GM12874 (cell line): ENCODE measurements around the gene PITPNB.

Source experiments
- TF ChIP-seq, protein P1 (sequence below): IDR thresholded peaks from 2 replicates; pipeline ENCODE4 v1.5.1; 2011; ENCODE audit warnings: low read depth, mild to moderate bottlenecking, control low read depth, low read length, moderate library complexity; ENCODE audit not compliant: insufficient read depth

PITPNB gene

GRCh38 chr22:27823221-27823620 lies 95.8 kb downstream of the PITPNB start:
- TF ChIP-seq, protein P1, sequence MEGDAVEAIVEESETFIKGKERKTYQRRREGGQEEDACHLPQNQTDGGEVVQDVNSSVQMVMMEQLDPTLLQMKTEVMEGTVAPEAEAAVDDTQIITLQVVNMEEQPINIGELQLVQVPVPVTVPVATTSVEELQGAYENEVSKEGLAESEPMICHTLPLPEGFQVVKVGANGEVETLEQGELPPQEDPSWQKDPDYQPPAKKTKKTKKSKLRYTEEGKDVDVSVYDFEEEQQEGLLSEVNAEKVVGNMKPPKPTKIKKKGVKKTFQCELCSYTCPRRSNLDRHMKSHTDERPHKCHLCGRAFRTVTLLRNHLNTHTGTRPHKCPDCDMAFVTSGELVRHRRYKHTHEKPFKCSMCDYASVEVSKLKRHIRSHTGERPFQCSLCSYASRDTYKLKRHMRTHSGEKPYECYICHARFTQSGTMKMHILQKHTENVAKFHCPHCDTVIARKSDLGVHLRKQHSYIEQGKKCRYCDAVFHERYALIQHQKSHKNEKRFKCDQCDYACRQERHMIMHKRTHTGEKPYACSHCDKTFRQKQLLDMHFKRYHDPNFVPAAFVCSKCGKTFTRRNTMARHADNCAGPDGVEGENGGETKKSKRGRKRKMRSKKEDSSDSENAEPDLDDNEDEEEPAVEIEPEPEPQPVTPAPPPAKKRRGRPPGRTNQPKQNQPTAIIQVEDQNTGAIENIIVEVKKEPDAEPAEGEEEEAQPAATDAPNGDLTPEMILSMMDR, result no peak

DNA sequence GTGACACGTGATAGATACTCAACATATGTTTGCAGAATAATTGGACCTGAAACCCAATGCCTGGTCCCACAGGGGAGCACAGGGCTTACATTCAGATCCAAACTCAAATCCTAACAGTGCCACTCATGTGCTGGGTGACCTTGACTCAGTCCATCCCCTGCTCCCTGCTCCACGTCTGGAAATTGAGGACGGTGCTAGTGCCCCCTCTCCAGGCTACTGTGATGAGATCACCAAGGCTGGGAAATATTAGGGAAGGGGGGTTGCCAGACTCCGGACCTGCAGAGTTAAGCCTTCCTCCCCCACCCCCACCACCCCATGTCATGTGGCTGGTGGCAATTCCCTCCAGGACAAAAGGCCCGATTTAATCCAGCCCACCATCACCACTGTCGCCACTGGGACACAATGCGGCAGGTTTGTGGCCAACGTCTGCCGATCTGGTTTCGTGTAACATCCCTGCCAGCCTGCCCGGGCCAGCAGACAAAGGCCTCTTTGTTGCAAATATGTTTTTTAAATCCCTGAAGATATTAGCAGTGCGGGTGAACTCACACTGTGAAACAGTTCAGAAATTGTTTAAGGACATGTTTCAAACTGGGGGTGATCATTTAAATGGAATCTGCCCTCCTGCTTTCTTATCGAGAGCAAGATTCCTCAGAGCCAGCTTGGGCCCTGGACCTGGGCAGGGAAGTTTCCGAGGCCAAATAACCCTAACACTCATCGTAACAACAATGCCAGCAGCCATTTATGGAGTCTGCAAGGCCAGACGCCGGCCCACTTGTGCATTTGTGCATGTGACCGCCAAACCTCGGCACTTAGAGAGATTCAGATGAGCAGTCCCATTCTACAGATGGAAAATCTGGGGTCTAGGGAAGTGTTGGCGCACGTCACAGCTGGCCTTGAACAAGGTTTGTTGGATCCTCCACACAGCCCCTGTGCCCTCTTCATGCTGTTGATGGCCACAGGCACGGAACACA lies 97.9 kb downstream of the PITPNB start:
- TF ChIP-seq, protein P1, result no peak

- TF ChIP-seq, protein P1, result no peak
Measured at GRCh38 chr22:27816552-27816951, 102.5 kb downstream of the PITPNB start.

DNA sequence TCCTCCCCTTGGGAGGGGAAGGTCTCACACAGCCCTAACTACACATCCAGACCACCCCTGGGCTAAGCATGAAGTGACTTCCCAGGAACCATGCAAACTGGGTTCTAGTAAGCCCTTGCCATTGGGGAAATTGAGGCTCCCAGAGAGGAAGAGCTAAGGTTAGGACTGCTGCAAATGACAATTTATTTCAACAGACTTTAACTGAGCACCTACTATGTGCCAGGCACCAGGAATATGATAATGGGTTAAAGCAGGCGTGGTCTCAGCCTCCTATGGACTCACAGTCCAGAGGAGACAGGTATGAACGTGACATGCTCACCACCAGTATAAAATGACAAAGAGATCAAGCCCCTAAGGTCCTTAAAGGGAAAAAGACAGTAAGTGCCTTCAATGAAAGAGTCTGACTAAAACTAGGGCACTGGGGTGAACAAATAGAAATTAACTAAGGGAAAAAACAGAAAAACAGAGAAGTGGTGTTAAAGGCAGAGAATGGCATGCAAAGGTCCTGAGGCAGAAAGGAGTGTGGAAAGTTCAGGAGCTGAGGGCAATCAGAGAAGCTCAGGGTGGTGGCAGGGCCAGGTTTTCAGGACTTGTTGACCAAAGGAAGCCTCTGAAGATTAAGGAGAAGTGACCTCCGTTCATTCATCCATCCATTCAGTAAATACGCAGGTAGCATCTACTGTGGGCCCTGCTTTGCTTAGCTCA lies 103.1 kb downstream of the PITPNB start:
- TF ChIP-seq, protein P1, result no peak

DNA sequence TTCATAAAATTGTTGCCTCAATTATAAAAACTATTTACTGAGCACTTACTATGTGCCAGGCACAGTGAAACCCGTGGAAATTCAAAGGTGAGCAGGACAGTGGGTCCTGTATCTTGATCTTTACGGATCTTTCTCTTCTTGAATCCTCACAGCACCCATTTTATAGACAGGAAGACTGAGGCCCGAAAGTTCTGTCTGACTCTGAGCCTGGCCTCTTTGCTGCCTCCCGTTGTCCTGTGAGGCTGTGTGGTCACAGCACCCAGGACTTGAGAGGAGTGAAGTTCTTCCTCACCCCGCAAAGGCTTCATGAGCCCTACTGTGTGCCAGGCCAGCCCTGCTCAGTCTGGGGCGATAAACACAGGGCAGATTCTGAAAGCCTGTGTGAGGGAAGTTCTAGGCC lies 104.1 kb downstream of the PITPNB start:
- TF ChIP-seq, protein P1, result no peak

- TF ChIP-seq, protein P1, result no peak
Measured at GRCh38 chr22:27811778-27812177, 107.3 kb downstream of the PITPNB start.

DNA sequence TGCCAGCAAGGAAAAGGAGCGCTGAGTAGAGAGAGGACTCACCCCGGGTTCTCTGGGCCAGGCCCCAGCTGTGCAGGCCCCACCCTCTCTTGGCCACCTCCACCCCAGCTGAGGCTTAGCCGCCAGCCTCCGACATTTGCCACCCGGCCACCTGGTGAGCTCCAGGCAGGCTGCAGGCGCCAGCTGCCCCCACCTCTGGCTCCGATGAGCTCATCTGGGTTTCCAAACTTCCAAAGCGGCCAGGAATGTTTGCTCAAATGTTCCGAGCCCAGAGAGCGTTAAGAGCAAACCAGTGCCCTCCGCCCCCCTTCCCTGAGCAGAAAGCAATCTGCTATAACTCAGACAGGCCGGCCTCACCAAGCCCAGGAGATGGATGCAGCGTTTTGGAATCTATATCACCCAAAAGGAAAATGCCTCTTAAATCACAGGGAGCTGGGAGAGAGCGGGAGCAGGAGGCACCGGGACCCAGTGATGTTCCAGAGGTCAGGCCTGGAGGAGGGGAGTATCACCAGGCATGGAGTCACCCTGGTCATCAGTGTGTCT lies 108.4 kb downstream of the PITPNB start:
- TF ChIP-seq, protein P1, result no peak
